Jurkat, Clone E6-1 (cell line): Measurements from ENCODE around the gene CCDC171.
"Not testable (repeated sequence)": the region's sequence is repeated elsewhere in the genome, so short reads cannot be mapped to it uniquely, and the experiment has no call there.

Source experiments
- DNase-seq: peaks from one replicate; pipeline ENCODE4 v3.0.0-alpha.2; 2011; ENCODE audit warnings: low read depth, low spot score
- H3K4me3 ChIP-seq: 2 replicates; pipeline ENCODE4 v1.5.1; 2011; ENCODE audit warnings: mild to moderate bottlenecking, low read length, control low read depth, moderate library complexity

CCDC171 gene

DNA sequence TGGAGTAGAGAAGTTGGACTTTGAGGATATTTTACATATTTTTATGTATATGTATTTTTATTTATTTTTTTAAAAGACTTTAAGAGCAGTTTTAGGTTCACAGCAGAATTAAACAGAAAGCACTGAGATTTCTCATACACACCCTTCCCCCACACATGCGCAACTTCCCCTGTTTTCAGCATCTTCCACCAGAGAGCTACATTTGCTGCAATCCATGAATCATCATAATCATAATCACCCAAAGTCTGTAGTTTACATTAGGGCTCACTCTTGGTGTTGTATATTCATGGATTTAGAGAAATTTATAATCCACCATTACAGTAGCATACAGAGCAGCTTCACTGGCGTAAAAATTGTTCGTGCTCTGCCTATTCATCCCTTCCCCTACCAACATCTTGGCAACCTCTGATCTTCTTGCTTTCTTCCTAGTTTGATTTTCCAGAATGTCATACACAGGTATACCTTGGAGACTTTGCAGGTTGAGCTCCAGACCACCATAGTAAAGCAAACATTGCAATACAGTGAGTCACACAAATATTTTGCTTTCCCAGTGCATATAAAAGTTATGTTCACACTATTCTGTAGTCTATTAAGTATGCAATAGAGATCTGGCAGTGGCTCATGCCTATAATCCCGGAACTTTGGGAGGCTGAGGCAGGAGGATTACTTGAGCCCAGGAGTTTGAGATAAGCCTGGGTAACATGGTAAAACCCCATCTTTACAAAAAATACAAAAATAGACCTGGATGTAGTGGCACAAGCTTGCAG lies 9.6 kb upstream of the CCDC171 start:
- no peak for DNase-seq
- H3K4me3 ChIP-seq = no peak overlapping the region

DNA sequence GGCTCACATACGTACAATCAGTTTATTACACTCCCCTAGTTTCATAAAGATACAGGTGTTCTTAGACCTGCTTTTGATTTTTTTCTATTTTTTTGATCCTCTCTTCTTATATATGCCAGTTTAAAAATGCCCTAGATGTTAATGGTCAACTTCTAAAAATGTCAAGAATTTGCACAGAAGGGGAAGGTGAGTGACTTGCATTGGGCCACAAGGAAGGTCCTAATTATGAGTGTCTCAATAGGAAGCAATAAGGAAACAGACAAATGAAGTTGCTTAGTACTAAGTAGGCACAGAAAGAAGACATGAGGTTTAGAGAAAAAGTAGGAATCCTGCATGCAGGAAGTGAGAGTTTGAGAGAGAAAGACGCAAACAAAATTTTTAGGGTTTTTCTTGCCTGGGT lies 3.2 kb upstream of the CCDC171 start:
- H3K4me3 ChIP-seq = no peak overlapping the region
- DNase-seq = no peak

DNA sequence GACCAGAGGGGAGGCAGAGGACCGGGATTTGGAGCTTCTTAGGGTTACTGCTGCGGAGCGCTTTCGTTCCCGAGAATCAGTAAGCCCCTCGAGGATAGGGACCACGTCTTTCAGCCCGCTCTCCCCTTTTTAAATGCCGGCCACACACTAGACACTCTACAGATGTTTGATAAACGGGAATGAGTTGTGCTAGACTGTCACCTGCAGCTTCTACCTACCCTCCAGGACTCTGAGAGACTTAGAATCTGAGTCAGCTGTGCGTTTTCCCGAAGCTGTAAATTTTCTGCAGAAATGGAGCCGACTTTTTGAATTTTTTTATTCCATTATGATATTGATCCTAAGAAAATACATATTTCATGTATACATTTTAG lies 670 bp downstream of the CCDC171 start:
- no peak for DNase-seq
- peak overlapping the region; percentile 91 for H3K4me3 ChIP-seq

DNA sequence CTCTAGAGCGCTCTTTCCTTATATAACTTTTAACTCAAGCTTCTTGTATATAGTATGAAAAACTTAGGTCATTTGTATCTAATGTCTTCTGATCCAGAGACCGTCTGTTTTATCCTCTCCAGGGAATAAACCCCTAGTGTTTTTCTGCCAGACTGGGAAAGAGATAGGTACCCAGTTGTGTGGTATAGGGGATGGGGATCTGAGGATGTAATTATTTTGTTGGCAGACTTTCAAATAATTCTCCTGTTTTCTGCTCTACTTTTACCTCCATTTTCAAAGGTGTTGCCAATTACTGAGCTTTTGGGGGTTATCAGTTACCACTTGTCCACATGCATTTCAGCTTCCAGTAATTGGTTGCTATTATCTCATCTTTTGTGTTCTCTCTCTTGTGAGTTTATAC lies 17.9 kb downstream of the CCDC171 start:
- H3K4me3 ChIP-seq = no peak overlapping the region
- DNase-seq = no peak

DNA sequence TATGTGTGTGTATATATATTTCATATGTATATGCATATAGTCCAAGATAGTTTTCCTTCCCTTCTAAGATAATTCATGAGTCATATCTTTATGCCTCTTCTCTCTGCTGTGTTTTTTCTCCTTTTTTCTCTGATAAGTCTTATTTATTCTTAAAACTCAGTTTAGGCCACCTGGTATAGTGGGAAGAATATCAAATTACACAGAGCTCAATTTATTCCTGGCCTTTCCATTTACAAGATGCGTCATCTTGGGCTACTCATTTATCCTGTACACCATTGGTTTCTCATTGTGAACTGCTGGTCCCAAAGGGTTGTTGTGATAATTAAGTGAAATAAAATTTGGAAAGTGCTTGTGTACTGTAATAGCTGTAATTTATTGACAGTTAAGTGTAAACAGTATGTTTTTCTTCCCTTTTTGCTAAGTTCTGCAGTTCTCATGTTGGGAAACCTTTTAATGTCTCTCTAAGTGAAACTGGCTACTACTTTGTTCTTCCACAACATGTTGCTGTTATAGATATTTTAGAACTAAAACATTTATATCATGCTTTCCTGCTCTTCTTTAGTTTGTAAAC lies 19.4 kb downstream of the CCDC171 start:
- no peak overlapping the region for H3K4me3 ChIP-seq
- no peak for DNase-seq

DNA sequence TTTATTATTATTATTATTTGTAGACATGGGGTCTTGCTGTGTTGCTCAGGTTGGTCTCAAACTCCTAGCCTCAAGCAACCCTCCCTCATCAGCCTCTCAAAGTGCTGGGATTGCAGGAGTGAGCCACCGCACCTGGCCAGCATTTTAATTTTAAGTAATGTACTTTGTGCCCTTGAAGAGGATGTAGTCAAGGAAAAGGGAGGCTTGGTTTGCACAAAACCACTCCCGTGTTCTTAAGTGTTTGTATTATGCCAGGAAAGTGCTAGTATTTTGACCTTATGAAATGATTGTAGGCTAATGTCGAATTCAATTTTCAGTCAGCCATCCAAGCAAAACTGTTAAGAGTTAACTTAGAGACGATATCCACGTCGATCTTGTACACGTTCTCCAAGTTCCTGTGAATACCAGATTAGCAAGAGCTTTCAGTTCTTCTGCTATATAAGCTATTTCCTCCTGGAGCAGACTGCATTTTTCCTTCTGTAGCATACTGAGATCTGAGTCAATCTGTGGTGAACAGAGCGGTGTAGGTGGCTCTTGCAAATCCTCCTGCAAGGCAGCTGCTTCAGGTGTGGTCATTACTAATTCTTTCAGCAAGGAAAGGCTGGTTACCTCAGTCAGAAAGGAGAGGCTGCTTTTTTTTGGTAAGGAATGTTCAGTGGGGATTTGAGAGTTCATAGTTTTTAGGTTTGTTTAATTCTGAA lies 23.7 kb downstream of the CCDC171 start:
- DNase-seq = no peak
- no peak overlapping the region for H3K4me3 ChIP-seq

DNA sequence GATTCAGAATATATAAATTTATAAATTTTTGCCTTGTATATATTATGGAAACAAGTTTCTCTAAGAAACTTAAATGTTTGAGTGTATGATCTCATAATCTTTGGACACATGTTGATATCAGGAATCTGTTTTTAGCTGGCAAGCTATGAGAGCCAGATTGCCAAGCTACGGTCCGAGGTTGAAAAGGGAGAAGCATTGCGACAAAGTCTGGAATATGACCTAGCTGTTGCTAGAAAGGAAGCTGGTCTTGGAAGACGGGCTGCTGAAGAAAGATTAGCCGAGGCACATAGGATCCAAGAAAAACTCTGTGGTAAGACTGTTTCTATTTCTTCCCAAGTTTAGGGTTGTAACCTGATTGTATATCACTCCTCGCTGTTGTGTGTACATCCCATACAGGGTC lies 25.9 kb downstream of the CCDC171 start:
- no peak overlapping the region for H3K4me3 ChIP-seq
- DNase-seq = no peak

DNA sequence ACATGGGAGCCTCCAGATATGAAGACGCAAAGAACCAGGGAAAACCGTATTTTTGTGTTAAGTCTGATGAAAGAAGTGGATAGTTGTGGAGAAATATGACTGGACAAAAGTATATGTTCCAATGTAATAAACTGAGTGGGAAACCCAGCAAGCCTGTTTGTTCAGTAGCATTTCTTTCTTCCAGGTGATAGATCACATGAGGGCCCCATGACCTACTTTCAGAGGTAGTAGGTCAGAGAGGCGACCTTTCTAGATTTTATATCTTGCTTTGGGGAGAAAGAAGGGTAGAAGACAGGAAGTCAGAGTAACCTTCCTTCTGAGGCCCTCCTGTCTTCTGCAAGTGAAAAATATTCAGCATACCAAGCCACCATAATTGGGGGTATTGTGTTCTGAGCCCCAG lies 31.5 kb downstream of the CCDC171 start:
- no peak for DNase-seq
- H3K4me3 ChIP-seq = no peak overlapping the region

DNA sequence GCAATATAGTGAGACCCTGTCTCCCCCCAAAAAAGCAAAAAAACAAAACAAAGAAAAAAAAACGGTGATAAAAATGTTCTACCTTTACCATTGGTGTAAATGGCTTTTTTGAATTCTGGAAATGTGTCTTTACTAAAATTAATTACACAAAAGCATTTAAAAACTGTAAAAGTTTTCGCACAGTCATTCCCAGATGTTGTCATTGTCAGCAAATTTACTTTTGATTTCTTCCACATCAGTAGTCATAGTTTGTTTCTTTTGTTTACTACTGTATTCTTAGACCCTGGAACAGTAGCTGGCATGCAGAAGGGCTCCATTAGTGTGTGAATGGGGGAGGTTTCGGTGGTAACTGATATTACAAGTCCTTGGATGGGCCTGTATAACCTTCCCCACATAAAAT lies 39.5 kb downstream of the CCDC171 start:
- H3K4me3 ChIP-seq = no peak overlapping the region
- DNase-seq = no peak

DNA sequence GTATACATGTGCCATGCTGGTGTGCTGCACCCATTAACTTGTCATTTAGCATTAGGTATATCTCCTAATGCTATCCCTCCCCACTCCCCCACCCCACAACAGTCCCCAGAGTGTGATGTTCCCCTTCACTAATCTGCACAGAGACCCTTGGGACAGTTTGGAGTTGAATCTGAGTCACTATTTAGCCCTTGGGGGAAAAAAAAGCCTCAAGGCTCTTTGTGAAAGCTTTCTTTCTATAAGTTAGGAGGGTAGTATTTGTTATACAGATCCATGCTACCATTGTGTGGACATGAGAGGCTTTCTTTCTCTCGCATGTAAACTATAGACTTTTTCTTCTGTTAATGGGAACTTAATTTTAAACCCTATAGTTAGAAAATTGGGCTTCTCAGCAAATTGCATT lies 40.1 kb downstream of the CCDC171 start:
- H3K4me3 ChIP-seq, DNase-seq: not testable (repeated sequence)

DNA sequence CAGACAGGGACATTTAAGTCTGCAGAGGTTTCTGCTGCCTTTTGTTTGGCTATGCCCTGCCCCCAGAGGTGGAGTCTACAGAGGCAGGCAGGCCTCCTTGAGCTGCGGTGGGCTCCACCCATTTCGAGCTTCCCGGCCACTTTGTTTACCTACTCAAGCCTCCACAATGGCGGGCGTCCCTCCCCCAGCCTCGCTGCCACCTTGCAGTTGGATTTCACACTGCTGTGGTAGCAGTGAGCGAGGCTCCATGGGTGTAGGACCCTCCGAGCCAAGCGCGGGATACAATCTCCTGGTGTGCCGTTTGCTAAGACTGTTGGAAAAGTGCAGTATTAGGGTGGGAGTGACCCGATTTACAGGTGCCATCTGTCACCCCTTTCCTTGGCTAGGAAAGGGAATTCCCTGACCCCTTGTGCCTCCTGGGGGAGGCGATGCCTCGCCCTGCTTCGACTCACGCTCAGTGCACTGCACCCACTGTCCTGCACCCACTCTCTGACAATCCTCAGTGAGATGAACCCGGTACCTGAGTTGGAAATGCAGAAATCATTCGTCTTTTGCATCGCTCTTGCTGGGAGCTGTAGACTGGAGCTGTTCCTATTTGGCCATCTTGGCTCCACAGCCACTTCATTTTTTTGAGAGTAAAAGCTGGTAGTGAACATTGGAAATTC lies 48.0 kb downstream of the CCDC171 start:
- not testable (repeated sequence) for DNase-seq, H3K4me3 ChIP-seq

DNA sequence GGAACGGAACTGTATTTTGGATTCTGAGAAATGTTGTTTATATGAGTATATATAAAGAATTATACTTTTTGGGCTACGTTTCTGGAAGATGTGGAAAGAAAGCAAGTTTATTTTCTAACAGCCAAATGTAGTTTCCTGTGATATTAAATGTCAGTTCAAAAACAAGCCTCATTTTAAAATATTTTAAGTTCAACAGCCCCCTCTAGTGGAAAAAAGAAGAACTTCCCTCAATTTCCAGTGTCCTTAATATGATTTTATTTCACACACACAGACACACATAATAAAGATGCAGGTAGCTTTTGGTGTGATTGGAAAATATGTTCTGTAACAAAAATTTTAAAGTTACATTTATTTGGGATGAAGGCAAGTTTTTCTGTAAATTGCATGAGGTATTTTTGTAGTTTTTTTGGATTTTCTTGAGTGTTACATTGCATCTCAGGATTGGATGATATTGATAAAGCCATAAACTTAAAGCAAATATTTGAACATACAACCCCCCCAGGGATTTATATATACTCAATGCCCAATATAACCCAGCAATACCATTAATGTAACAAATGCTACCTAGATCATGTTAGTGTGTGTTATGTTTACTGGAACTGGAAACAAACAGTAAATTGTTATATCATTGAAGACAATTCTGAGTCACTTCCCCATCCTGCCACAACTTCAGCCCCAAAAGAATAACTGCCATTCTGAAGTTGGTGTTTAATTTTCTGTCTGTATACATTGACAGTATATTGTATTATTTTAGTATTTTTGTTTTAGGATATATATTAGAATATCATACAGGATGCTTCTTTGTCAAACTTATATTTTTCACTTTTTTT lies 54.0 kb downstream of the CCDC171 start:
- no peak overlapping the region for H3K4me3 ChIP-seq
- DNase-seq = peak; percentile 55

DNA sequence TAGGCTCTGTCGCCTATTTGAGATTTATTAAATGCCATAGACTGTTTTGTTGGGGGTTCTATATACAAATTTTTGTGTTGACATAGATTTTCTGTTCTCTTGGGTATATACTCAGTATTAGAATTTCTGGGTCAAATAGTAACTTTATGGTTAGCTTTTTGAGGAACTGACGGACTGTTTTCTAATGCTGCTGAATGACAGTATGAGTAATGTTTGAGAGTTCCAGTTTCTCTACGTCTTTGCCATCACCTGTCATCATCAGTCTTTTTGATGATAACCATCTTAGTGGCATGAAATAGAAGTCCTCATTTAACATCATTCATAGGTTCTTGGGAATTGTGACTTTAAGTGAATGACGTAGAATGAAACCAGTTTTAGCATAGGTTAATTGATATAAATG lies 60.1 kb downstream of the CCDC171 start:
- DNase-seq = no peak
- H3K4me3 ChIP-seq = no peak overlapping the region

DNA sequence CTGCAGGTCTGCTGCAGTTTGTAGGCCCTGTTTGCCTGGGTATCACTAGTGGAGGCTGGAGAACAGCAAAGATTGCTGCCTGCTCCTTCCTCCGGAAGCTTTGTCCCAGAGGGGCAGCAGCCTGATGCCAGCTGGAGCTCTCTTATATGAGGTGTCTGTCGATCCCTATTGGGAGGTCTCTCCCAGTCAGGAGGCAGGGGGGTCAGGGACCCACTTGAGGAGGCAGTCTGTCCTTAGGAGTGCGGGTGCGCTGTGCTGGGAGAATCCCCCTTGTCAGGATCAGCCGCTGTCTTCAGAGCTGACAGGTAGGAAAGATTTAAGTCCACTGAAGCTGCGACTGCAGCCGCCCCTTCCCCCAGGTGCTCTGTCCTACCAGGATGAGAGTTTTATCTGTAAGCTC lies 64.9 kb downstream of the CCDC171 start:
- no peak overlapping the region for H3K4me3 ChIP-seq
- DNase-seq = no peak

DNA sequence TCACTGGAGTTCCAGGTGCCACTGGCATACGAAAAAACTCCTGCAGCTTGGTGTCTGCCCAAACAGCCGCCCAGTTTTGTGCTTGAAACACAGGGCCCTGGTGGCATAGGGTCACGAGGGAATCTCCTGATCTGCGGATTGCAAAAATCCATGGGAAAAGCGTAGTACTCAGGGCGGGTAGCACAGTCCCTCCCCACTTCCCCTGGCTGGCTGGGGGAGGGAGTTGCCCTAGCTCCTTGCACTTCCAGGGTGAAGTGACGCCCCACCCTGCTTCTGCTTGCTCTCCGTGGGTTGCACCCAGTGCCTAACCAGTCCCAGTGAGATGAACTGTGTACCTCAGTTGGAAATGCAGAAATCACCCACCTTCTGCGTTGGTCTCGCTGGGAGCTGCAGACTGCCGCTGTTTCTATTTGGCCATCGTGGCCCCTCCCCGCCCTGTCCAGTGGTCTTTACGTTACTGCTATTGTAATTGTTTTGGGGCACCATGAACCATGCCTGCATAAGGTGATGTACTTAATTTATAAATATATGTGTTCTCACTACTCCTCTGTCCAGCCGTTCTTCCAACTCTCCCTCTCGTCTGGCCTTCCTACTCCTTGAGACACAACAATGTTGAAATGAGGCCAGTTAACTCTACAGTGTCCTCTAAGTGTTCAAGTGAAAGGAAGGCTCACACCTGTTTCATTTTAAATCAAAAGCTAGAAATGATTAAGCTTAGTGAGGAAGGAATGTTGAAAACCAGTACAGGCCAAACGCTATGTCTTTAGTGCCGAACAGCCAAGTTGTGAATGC lies 65.9 kb downstream of the CCDC171 start:
- DNase-seq = no peak
- no peak overlapping the region for H3K4me3 ChIP-seq

DNA sequence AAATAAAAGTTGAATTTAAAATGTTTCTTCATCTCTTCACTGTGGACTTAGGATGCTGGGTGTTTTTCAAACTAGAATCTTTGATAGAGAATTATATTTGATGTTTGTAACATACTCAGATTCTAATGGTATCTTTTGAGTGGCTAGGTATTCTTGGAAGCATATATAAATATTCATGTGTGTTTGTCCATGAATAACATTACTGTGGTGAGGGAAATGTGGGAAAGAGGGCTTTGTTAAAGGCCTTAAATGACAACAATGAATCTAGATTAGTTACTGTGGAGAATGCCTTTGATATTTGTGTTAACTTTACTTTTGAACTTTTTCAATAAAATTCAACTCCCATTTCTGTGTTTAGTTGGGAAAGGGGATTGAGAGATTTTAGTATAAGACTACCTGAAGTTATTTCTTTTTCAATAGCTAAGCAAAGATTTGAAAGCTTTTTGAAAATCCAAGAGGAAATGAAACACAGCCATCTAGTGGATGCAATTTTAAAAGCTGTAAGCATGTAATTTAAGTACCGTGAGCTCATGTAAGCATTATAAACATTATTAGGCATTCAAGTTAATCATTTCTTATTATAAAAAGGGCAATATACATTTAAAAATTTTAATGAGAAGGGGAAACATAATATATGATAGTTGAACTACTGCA lies 69.6 kb downstream of the CCDC171 start:
- DNase-seq = peak; percentile 21
- H3K4me3 ChIP-seq = no peak overlapping the region

DNA sequence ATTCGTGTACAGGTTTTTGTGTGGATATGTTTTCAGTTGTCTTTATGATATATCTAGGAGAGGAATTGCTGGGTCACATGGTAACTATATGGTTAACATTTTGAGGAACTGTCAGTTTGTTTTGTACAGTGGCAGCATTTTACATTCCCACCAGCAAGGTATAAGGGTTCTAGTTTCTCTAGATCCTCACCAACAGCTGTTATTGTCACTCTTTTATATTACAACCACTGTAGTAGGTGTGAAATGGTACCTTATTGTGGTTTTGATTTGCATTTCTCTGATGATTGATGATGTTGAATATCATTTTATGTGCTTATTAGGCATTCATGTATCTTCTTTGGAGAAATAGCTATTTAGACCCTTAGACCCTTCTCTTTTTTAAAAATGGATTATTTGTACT lies 82.9 kb downstream of the CCDC171 start:
- no peak overlapping the region for H3K4me3 ChIP-seq
- no peak for DNase-seq

DNA sequence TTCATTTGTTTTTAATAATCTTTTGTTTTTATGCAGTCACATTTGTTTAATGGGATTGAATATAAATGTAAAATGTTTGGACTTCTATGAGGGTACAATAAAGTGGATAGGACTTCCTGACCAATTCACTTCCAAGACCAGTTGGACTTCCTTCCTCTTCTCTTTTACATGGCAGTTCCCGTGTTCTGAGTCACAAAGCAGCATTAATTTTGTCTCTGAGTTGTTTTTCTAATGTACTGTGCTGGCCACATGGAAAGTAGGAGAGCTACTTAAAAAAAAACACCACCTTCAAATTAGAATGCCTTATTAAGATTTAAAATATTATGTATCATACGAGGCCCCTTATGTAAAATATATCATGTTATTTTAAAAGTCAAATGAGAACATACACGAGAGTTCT lies 87.3 kb downstream of the CCDC171 start:
- no peak overlapping the region for H3K4me3 ChIP-seq
- DNase-seq = no peak
